ENCODE measurements around the gene MLXIPL. TPM values are rescaled to one million over a fixed set of nuclear protein-coding genes. Genes with fewer than 3 reads are reported as not detected.
"Not testable (repeated sequence)": the region's sequence is repeated elsewhere in the genome, so short reads cannot be mapped to it uniquely, and the experiment has no call there.

The MLXIPL gene
- polyA plus RNA-seq, 2 donors: 2.5 to 4.5 TPM

DNA sequence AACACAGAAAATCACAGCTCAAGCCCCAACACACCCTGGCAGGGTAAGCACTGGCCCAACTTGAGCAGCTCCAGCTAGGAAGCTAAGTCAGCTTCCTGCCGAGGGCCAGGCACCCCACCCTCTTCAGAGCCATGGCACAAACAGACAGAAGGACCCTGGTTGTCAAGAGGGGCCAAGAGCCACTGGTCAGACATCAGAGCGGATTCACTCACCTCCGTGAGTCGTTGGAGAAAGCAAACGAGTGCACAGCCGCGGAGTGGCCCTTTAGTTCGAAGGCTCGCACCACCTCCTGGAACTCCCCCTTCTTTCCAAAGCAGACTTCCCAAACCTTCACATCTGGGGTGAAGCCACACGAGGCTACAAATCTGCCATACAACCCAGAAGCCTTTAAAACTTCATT lies 53.3 kb downstream of the MLXIPL start:
- Histone ChIP-seq H3K9me3 (ENCODE audit: control insufficient read depth in 2 of 2, insufficient read depth in 1 of 2, low read depth in 1 of 2, low read length in 1 of 2) (no peaks in the 10 kb centered on the region), H3K4me1 (ENCODE audit: control insufficient read depth in 2 of 2, insufficient read depth in 2 of 2, low read length in 1 of 2) (peaks cover 0 to 3% of the 10 kb centered on the region in 2 donors), H3K27ac (ENCODE audit: low read depth in 2 of 2, low read length in 1 of 2) (no peak overlapping the region), H3K36me3 (ENCODE audit: control insufficient read depth in 2 of 2, insufficient read depth in 2 of 2, low read length in 1 of 2) (peaks cover 32 to 33% of the 10 kb centered on the region in 2 donors), H3K4me3 (ENCODE audit: low read depth in 1 of 2, low read length in 2 of 2) (no peak overlapping the region), H3K27me3 (ENCODE audit: control insufficient read depth in 1 of 2, insufficient read depth in 2 of 2, low read length in 2 of 2) (no peaks in the 10 kb centered on the region)
- 93 to 94% methylated on average over 10 of the region's 10 CpGs for WGBS, 2 donors

DNA sequence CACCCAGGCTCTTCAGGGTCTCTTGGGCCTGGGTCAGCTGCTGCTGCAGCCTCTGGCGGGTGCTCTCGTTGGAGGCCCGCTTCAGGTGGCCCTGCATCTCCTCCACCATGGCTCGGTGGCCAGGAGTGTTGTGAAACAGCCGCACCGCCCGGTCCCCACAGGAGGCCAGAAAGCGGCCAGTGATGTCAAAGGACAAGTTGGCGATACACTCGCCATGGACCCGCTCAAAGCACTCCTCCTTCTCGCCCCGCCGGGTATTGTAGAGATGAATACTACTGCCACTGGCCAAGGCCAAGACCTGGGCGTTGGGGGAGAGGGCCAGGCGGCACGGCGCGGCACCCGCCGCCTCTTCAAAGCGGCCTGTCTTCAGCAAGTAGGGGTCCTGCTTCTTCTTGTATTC lies 53.8 kb downstream of the MLXIPL start:
- Histone ChIP-seq H3K9me3 (ENCODE audit: control insufficient read depth in 2 of 2, insufficient read depth in 1 of 2, low read depth in 1 of 2, low read length in 1 of 2) (no peaks in the 10 kb centered on the region), H3K36me3 (ENCODE audit: control insufficient read depth in 2 of 2, insufficient read depth in 2 of 2, low read length in 1 of 2) (peaks cover 32 to 33% of the 10 kb centered on the region in 2 donors), H3K4me3 (ENCODE audit: low read depth in 1 of 2, low read length in 2 of 2) (no peak overlapping the region), H3K27me3 (ENCODE audit: control insufficient read depth in 1 of 2, insufficient read depth in 2 of 2, low read length in 2 of 2) (no peaks in the 10 kb centered on the region), H3K4me1 (ENCODE audit: control insufficient read depth in 2 of 2, insufficient read depth in 2 of 2, low read length in 1 of 2) (peaks cover 0 to 3% of the 10 kb centered on the region in 2 donors), H3K27ac (ENCODE audit: low read depth in 2 of 2, low read length in 1 of 2) (no peak overlapping the region)
- 96% methylated on average over 22 of the region's 22 CpGs for WGBS, 2 donors

DNA sequence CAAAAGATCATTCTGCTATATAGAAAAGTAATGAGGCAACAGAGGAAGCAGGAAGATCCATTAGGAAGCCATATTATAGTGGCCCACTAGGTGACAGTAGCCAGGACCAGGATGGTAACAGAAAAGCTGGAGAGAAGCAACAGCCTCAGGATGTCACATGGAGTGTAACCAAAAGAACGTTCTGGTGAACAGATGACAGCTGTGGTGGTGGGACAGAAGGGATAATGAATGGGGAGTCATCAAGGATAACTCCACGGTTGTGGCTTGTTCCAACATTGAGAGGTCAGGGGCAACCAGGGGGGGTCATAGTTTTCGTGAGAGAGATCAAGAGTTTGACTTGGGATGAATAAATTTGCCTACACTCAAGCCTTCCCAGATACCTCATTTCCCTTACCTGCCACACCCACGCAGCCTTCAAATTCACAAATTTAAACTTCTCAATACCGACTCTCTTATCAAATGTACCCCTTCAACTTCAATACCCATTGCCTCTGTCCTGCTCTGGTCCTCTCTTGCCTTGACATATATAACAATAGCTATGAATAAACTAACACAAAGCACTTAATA lies 55.2 kb downstream of the MLXIPL start:
- H3K27ac ChIP-seq (ENCODE audit: low read depth in 2 of 2, low read length in 1 of 2): no peak overlapping the region
- peaks cover 0 to 3% of the 10 kb centered on the region in 2 donors for H3K4me1 ChIP-seq (ENCODE audit: control insufficient read depth in 2 of 2, insufficient read depth in 2 of 2, low read length in 1 of 2)
- 82% methylated on average over 5 of the region's 5 CpGs for WGBS, 2 donors
- peaks cover 28 to 30% of the 10 kb centered on the region in 2 donors for H3K36me3 ChIP-seq (ENCODE audit: control insufficient read depth in 2 of 2, insufficient read depth in 2 of 2, low read length in 1 of 2)
- H3K27me3 ChIP-seq (ENCODE audit: control insufficient read depth in 1 of 2, insufficient read depth in 2 of 2, low read length in 2 of 2): no peaks in the 10 kb centered on the region
- no peak overlapping the region for H3K4me3 ChIP-seq (ENCODE audit: low read depth in 1 of 2, low read length in 2 of 2)
- H3K9me3 ChIP-seq (ENCODE audit: control insufficient read depth in 2 of 2, insufficient read depth in 1 of 2, low read depth in 1 of 2, low read length in 1 of 2): no peaks in the 10 kb centered on the region

DNA sequence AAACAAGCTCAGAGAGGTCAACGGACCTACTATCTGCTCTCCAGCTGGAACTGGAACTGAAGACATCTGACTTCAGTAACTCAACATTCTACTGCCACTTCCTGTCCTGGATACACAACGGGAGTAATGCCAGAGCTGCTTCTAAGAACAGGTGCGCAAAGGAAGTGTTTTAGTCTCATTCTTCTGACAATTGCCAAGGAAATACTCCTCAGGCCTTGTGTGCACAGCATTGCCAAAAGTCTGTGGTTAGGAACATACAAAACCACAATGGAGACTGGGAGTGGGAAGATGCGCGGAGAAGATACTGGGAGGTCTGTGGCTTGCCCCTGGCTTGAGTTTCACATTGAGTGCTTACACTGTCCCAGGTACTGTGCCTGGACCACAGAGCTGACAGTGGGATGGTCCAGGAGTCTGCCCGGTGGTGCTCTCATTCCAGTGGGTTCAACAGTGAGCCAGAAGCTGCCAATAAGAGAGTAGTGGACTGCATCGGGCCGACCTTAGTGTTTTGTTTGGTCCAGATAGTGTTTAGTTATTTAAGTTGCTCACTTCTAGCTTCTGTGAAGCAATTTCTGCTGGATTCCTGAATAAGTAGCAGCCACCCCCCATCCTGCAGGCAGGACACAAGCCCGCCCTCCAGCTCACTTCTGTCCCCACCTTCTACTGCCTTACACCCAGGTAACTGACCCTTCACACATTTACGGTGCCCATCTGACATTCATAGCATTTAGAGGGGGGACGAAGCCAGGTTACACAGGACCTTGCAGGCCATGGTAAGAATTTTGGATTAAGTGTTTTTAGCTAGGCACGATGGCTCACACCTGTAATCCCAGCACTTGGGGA lies 56.3 kb downstream of the MLXIPL start:
- Histone ChIP-seq H3K36me3 (ENCODE audit: control insufficient read depth in 2 of 2, insufficient read depth in 2 of 2, low read length in 1 of 2) (peaks cover 19 to 21% of the 10 kb centered on the region in 2 donors), H3K4me1 (ENCODE audit: control insufficient read depth in 2 of 2, insufficient read depth in 2 of 2, low read length in 1 of 2) (peaks cover 0 to 3% of the 10 kb centered on the region in 2 donors), H3K27ac (ENCODE audit: low read depth in 2 of 2, low read length in 1 of 2) (no peak overlapping the region), H3K9me3 (ENCODE audit: control insufficient read depth in 2 of 2, insufficient read depth in 1 of 2, low read depth in 1 of 2, low read length in 1 of 2) (no peaks in the 10 kb centered on the region), H3K27me3 (ENCODE audit: control insufficient read depth in 1 of 2, insufficient read depth in 2 of 2, low read length in 2 of 2) (no peaks in the 10 kb centered on the region), H3K4me3 (ENCODE audit: low read depth in 1 of 2, low read length in 2 of 2) (no peak overlapping the region)
- 63 to 76% methylated on average over 12 of the region's 12 CpGs for WGBS, 2 donors

DNA sequence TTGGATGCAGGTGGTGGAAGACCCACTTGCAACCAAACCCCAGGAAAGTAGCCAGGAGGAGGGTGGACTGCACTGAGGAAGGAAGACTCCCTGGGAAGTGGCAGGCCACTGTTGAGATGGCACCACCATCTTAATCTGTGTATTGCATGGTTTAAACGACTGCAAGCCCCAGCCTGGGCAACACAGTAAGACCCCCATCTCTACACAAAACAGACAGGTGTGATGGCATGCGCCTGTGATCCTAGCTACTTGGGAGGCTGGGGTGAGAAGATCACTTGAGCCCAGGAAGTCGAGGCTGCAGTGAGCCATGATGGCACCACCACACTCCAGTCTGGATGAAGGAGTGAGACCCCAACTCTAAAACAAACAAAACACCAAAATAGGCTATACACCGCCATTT lies 57.2 kb downstream of the MLXIPL start:
- no peak overlapping the region for H3K27ac ChIP-seq (ENCODE audit: low read depth in 2 of 2, low read length in 1 of 2)

DNA sequence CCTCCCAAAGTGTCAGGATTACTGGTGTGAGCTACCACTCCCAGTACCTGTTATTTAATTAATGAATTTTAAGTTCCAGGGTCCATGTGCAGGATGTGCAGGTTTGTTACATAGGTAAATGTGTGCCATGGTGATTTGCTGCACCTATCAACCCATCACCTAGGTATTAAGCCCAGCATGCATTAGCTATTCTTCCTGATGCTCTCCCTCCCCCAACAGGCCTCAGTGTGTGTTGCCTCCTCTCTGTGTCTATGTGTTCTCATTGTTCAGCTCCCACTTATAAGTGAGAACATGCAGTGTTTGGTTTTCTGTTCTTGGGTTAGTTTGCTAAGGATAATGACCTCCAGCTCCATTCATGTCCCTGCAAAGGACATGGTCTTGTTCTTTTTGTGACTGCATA lies 57.9 kb downstream of the MLXIPL start:
- H3K4me3 ChIP-seq (ENCODE audit: low read depth in 1 of 2, low read length in 2 of 2); H3K27me3 ChIP-seq (ENCODE audit: control insufficient read depth in 1 of 2, insufficient read depth in 2 of 2, low read length in 2 of 2); H3K27ac ChIP-seq (ENCODE audit: low read depth in 2 of 2, low read length in 1 of 2); H3K9me3 ChIP-seq (ENCODE audit: control insufficient read depth in 2 of 2, insufficient read depth in 1 of 2, low read depth in 1 of 2, low read length in 1 of 2); H3K4me1 ChIP-seq (ENCODE audit: control insufficient read depth in 2 of 2, insufficient read depth in 2 of 2, low read length in 1 of 2): not testable (repeated sequence)
- H3K36me3 ChIP-seq (ENCODE audit: control insufficient read depth in 2 of 2, insufficient read depth in 2 of 2, low read length in 1 of 2): peaks cover 12 to 13% of the 10 kb centered on the region in 2 donors

More for the DNA sequence above, 57.2 kb downstream of the MLXIPL start:
- Histone ChIP-seq H3K36me3 (ENCODE audit: control insufficient read depth in 2 of 2, insufficient read depth in 2 of 2, low read length in 1 of 2) (peaks cover 12 to 13% of the 10 kb centered on the region in 2 donors), H3K4me3 (ENCODE audit: low read depth in 1 of 2, low read length in 2 of 2) (no peak overlapping the region), H3K27me3 (ENCODE audit: control insufficient read depth in 1 of 2, insufficient read depth in 2 of 2, low read length in 2 of 2) (no peaks in the 10 kb centered on the region), H3K4me1 (ENCODE audit: control insufficient read depth in 2 of 2, insufficient read depth in 2 of 2, low read length in 1 of 2) (peaks cover 0 to 3% of the 10 kb centered on the region in 2 donors), H3K9me3 (ENCODE audit: control insufficient read depth in 2 of 2, insufficient read depth in 1 of 2, low read depth in 1 of 2, low read length in 1 of 2) (no peaks in the 10 kb centered on the region)
- WGBS, 2 donors: 85 to 89% methylated on average over 4 of the region's 4 CpGs

DNA sequence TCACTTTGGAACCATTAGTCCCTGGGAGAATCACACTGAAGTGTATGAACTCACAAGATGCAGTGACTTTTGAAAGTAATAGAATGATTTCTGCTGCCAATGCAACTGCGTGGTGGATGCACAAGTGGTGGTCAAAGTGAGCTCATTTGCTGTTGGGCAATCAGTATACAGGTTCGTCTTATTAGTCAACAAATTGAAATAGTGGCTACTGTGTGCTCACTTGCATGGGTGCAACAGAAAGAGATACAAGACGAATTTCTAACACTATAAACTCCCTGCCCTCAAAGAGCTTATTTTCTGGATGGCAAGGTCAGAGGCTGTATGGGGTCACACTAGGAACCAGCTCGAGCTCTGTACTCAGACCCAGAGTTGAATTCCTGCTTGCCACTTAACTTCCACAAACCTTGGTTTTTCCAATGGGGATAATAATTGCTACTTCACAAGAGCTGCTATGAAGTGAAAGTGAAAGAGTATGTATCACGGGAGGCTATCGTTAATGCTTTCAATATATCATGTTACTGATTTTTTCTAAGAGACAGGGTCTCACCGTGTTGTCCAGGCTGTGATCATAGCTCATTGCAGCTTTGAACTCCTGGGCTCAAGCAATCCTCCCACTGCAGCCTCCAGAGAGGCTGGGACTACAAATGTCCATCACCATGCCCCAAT lies 58.5 kb downstream of the MLXIPL start:
- Histone ChIP-seq H3K27ac (ENCODE audit: low read depth in 2 of 2, low read length in 1 of 2) (no peak overlapping the region), H3K36me3 (ENCODE audit: control insufficient read depth in 2 of 2, insufficient read depth in 2 of 2, low read length in 1 of 2) (peaks cover 8 to 10% of the 10 kb centered on the region in 2 donors), H3K9me3 (ENCODE audit: control insufficient read depth in 2 of 2, insufficient read depth in 1 of 2, low read depth in 1 of 2, low read length in 1 of 2) (no peaks in the 10 kb centered on the region), H3K27me3 (ENCODE audit: control insufficient read depth in 1 of 2, insufficient read depth in 2 of 2, low read length in 2 of 2) (no peaks in the 10 kb centered on the region), H3K4me3 (ENCODE audit: low read depth in 1 of 2, low read length in 2 of 2) (peak overlapping the region in 1 of 2 donors; percentile 25), H3K4me1 (ENCODE audit: control insufficient read depth in 2 of 2, insufficient read depth in 2 of 2, low read length in 1 of 2) (peaks cover 0 to 3% of the 10 kb centered on the region in 2 donors)
- WGBS, 2 donors: 48 to 52% methylated on average over 7 of the region's 7 CpGs

DNA sequence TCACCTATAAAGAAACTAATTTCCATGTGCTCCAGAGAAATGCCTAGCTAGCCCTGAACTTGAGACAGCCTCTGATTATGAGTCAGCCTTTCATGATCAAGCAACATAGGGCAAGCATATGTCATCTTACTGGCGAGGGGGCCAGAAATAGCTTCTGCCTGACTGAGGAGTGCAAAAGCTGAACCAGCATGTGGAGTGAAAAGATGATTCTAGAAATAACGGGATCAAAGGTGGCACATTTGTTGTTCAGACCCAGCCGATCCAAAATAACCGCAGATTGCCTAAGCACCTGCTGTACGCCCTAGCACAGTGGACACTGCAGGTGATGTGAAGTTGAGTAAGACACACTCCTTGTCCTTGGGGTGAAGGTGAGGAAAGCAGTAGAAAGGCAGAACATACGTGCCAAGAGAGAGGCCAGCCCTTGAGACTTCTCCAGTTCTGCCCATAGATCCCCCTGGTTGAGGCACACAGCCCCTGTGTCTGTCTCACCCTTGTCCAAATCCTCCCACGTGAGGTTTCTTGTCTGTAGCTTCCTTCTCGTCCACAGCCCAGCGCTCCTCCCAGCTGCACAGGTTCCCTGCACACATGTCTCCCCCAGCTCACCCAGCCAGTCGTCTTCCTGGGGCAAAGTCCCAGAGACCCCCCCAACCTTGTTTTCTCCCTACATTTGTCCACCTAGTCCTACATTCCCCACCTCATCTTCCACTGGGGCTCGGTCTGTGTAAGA lies 64.0 kb downstream of the MLXIPL start:
- Histone ChIP-seq H3K27me3 (ENCODE audit: control insufficient read depth in 1 of 2, insufficient read depth in 2 of 2, low read length in 2 of 2) (no peaks in the 10 kb centered on the region), H3K4me3 (ENCODE audit: low read depth in 1 of 2, low read length in 2 of 2) (no peak overlapping the region), H3K9me3 (ENCODE audit: control insufficient read depth in 2 of 2, insufficient read depth in 1 of 2, low read depth in 1 of 2, low read length in 1 of 2) (no peaks in the 10 kb centered on the region), H3K36me3 (ENCODE audit: control insufficient read depth in 2 of 2, insufficient read depth in 2 of 2, low read length in 1 of 2) (no peaks in the 10 kb centered on the region), H3K4me1 (ENCODE audit: control insufficient read depth in 2 of 2, insufficient read depth in 2 of 2, low read length in 1 of 2) (peaks cover 3% of the 10 kb centered on the region in 2 donors), H3K27ac (ENCODE audit: low read depth in 2 of 2, low read length in 1 of 2) (no peak overlapping the region)
- WGBS, 2 donors: 54 to 58% methylated on average over 11 of the region's 11 CpGs

Data from esophagus (tissue), 2 donors.